Stimulated activated CD4-positive, alpha-beta T cell treated with anti-CD3 and anti-CD28 coated beads, Interleukin-15, amount 100 ng/mL, for 1 hour (primary cell): Measurements from ENCODE around the gene PPP3CA.

Experiments
- DNase-seq, 2 donors: peaks; one replicate each; pipeline ENCODE4 v3.0.0-alpha.2; 2020; ENCODE audit warnings: low read depth in 1 of 2, low spot score in 1 of 2

Gene PPP3CA

DNA sequence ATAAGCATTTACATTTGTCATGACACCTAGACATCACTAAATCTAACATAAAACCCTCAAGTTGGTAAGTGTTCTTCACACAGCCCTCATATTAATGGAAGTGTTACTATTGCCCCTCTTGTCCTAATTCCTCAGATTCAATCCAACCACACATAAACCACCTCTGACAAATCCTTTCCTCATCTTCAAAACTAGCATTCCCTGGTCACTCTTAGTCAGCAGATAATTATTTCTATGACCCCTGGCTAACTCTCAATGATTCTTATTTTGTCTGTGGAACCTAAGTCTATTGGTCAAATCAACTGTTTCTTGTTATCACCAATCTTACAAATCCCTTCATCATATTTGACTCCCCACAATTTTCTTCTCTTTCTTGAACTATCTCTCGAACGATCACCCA is 168.6 kb downstream of the PPP3CA start:
- no peak for DNase-seq

DNA sequence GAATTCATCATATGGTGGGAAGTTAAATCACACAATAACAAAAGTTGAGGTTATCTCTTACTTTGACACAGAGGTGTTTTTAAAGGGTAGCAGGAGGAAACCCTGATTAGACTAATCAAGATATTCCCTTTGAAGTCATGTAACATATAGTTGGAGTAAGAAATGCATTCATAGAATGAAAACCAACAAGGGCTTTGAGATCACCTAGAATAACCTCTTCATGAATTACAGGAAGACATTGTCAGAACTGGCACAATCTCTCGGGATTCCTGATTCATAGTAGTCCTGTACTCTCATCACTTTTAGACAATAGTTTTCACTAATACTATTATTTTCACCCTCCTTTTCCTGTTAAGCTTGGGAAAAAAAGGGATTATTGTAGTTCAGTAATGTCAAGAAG is 170.2 kb downstream of the PPP3CA start:
- no peak for DNase-seq

DNA sequence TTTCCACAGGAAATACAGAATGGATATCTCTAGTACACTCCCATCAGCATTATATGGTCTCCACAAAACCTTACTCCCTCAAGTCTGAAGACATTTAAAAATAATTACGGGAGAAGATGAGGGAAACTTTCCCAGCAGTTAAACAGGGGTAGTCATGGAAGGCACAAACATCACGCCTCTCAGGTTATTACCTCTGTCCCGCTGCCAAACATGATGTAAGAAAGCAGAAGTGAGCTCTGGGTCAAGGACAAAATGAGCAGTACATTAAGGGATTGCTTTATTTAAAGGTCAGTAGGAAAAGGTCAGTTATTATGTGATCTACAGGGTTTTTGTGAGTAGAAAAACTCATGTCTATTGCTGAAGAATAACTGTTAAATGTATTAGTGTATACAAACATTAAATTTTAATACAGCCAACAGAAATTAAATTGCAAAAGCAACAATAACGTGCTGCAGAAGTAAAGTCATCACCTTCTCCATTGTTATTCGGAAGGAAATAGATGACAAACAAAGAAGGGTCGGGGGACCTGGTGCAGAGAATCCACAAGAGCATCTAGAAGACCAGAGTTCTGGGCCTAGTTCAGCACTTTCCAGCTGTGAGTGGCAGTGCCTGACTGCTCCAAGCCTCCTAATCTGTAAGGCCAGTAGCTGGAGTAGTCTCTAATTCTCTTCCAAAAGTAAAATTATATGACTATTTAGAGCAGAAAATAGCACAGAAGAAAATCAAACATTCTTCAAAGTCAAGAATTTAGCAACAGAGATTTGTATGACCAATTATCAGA is 171.2 kb downstream of the PPP3CA start:
- DNase-seq, result no peak

GRCh38 chr4:101174679-101175345 is 172.5 kb downstream of the PPP3CA start:
- no peak for DNase-seq

DNA sequence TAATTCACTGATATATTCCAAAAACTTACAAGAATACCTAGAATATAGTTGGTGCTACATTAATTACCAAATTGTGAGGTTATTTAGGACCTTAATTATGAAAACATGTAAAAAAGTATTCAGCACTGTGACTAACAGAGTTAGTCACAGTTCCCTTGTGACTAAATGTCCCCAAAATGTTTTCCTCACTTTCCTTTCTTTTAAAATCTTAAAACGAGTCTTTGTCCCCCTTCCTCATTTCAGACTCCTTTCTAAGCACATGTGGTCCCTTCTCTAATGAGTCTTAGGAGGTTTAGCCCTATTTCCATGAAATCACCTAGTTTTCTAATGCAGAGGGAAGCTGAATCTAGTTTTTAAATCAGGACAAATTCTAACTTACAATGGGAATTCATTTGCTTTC is 175.0 kb downstream of the PPP3CA start:
- DNase-seq, result no peak

- no peak for DNase-seq
Observed at GRCh38 chr4:101171747-101172146, 175.6 kb downstream of the PPP3CA start.

GRCh38 chr4:101169044-101170014 is 178.0 kb downstream of the PPP3CA start:
- peak in 1 of 2 donors; percentile 9 for DNase-seq

DNA sequence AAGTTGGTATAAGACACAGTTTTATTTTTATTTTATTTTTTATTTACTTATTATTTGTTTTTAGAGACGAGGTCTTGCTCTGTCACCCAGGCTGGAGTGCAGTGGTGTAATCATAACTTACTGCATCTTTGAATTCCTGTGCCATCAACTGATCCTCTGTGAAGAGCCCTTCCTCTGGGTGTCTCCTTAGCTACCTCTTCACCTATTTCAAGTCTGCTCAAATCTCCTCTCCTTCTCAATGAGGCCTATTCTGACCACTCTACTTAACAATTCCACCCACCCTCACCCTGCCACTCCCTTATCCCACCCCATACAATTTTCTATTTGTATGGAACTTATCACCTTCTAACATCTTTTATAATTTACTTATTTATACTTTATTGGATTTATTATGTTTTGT is 183.4 kb downstream of the PPP3CA start:
- no peak for DNase-seq

DNA sequence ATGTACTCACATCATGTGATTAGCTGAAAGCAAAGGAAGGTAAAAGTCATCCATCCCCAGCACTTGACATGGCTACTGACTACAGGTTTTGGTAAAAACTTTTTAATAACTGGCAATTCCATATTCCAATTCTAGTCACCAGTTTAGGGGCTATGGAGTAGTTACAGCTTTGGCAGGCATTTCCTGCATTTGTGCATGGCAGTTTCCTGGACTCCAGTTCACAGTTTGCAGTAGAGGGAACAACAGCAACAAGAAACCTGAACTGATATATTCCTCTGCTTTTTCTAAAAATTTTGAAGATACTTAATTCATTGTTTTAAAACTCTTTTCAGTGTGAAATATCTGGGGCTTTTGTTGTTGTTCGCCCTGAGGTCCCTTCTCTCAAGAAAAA is 184.3 kb downstream of the PPP3CA start:
- no peak for DNase-seq

DNA sequence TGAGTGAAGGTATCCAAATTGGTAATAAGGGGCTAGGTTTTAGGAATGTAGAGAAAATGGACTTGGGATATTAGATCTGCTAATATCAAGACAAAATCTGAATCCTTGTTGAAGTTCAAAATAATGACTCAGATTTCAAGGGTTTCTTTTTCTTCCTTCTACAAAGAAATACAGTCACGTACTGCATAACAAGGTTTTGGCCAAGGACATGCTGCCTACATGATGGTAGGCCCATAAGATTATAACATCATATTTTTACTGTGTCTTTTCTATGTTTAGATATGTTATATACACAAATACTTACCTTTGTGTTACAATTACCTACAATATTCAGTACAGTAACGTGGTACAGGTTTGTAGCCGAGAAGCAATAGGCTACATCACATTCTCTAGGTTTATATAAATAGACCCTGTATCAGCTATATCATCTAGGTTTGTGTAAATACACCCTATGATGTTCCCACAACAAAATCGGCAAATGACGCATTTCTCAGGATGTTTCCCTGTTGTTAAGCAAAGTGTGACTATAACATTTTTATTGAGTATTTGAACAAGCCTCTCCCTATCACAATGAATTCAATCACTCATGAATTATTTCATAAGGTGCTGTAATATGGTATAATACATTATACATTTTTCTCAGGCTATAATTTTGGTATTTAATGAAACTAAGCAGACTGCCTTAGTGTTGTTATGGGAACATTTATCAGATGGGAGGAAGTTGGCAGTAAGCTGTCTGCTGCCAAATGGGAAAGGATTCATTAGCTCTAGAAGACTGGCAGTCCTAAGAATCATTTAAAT is 186.3 kb downstream of the PPP3CA start:
- DNase-seq, result no peak

- no peak for DNase-seq
Observed at GRCh38 chr4:101158507-101158906, 188.8 kb downstream of the PPP3CA start.

DNA sequence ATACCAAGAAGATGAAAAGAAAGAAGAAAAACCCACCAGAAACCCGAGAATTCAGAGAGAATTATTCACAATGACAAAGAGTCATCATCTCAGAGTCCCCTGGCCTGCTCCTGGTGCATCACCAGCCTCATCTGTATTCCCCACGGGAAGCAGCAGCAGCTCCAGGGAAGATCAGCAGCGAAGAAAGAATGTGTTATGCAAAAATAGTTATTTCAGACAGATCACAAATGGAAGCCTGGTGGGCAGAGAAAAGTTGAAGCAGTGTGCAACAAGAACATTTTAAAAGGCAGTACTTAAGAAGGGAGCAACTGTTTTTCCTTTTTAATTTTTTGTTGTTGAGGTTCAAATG is 189.2 kb downstream of the PPP3CA start:
- no peak for DNase-seq

DNA sequence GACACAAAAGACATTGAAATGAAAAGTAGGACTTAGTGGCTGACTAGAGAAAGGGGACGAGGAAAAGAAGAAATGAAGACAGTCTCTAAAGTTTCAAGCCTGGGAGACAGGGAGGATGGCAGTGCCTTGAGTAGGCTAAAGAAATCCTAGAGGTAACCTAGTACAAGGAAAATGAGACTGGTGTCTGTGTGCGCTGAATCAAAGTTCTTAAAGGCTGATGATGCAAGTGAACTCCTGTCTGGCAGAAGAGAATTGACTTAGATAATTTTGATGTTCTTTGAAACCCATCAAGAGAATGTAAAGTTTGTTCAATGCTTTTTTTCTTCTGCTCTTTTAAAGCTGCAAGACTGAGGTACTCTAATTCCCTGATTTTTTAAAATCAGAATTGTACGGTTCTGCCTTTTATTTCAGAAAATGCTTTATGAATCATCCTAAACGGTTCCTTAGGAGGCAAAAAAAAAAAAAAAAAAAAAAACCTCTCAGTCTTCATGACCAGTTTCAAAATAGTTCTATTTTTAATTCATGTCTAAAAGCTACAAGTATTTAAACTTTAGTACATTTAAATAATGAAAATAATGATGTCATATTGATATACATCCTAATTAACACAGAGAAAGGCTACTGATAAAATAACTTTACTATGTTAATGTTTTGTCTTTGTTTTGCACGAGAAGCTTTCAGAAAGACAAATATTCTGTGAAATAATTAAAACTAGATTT is 189.8 kb downstream of the PPP3CA start:
- no peak for DNase-seq

- no peak for DNase-seq
Observed at GRCh38 chr4:101156619-101157310, 190.6 kb downstream of the PPP3CA start.

DNA sequence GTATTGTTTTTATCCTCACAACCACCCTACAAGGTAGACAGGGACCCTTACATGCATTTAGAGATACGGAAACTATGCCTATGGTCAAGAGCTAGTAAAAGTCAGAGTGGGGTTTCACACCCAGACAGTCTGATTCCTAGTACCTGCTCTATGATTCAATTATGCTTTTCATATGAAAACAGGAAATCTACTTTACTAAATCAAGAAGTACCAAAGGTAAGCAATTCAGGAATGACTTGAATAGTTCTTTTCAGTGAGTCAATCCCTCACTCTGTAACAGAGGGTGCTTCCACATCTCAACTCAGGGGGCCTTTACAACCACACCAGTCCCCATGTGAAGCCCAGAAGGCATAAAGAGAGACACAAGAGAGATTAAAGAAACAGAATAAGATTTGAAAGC is 191.4 kb downstream of the PPP3CA start:
- no peak for DNase-seq

DNA sequence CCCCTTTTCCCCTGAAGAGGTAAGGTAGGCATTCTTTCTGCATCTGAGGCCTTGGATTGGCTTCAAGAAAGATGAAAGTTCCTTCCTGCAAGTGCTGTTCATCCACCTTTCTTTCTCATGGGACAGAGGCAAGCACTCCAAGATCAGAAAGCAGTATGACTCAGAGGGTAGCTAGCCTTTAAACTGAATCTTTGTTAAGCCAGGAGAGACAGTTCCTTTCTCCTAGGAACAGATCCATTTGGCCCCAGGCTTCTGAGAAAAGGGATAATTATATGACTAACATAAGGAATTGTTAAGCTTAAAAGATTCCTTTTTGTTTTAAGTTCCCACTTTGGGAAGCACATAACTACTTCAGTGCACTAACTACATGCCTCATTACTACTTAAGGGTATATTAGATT is 192.0 kb downstream of the PPP3CA start:
- DNase-seq, result no peak

DNA sequence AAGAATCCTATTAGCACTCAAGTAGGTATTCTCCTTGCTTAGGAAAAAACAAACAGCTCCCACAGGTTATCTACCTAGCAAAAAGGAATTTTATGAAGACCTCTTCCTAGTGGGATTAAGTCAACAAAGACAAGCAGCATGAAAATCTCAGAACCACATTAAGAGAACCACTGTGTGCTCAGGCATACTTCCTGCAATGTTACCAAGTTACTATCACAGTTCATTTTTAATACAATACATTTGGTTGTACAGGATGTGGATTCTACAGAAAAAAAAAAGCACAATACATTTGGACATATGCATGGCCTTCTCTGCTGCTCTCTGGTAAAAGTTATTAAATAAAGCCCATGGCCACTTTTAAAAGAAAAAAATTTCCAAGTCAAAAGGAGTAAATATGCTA is 193.7 kb downstream of the PPP3CA start:
- DNase-seq, result no peak

- DNase-seq, result no peak
Observed at GRCh38 chr4:101152521-101152920, 194.8 kb downstream of the PPP3CA start.

GRCh38 chr4:101148551-101148950 is 198.8 kb downstream of the PPP3CA start:
- DNase-seq, result no peak

GRCh38 chr4:101147283-101147682 is 200.0 kb downstream of the PPP3CA start:
- DNase-seq, result no peak
